GM23248 (cell line): ENCODE data around the gene ROS1.

Experiments
- EZH2 ChIP-seq: fragments of 200-600 bp; sonication (generic); IDR thresholded peaks from 2 replicates; pipeline ENCODE4 v1.6.1; 2018; ENCODE audit warnings: antibody characterized with exemption, mild to moderate bottlenecking; ENCODE audit not compliant: insufficient read depth, poor library complexity, severe bottlenecking
- EZH2phosphoT487 ChIP-seq: fragments of 200-600 bp; sonication (generic); IDR thresholded peaks from 2 replicates; pipeline ENCODE4 v1.6.1; 2018; ENCODE audit warnings: antibody characterized with exemption, moderate library complexity, mild to moderate bottlenecking, low read depth; ENCODE audit not compliant: insufficient read depth

- TF ChIP-seq EZH2 (no peak), EZH2phosphoT487 (no peak)
These were observed 99.3 kb downstream of the ROS1 start for GRCh38 chr6:117326396-117326795.
